CD4-positive, alpha-beta T cell treated with Interleukin-4 for 1 hour (primary cell): ENCODE measurements around the gene KDM2A.

Experiments
- DNase-seq, 2 donors: peaks; one replicate each; pipeline ENCODE4 v3.0.0-alpha.2; 2020 to 2022

The KDM2A gene

GRCh38 chr11:67118801-67119584 is at the start of gene KDM2A:
Gene KDM2A, plus strand, starts transcription at chr11:67119263. Its CDS starts 2,054 bp downstream, at chr11:67121317.
- peak; percentile 99 to 100 for DNase-seq

GRCh38 chr11:67071420-67072284 is 47.4 kb upstream of the KDM2A start:
- peak; percentile 65 to 68 for DNase-seq

GRCh38 chr11:67072295-67072694 is 46.8 kb upstream of the KDM2A start:
- DNase-seq: no peak

- no peak for DNase-seq
Observed at GRCh38 chr11:67073908-67074307, 45.2 kb upstream of the KDM2A start.

GRCh38 chr11:67076202-67076601 is 42.9 kb upstream of the KDM2A start:
- no peak for DNase-seq

- DNase-seq: no peak
Observed at GRCh38 chr11:67079065-67079705, 39.9 kb upstream of the KDM2A start.

- DNase-seq: peak in 1 of 2 donors; percentile 2
Observed at GRCh38 chr11:67082071-67082791, 36.8 kb upstream of the KDM2A start.

- no peak for DNase-seq
Observed at GRCh38 chr11:67083786-67084366, 35.2 kb upstream of the KDM2A start.

- DNase-seq: no peak
Observed at GRCh38 chr11:67085617-67086016, 33.4 kb upstream of the KDM2A start.

GRCh38 chr11:67090717-67091116 is 28.3 kb upstream of the KDM2A start:
- DNase-seq: no peak

GRCh38 chr11:67095214-67095507 is 23.9 kb upstream of the KDM2A start:
- DNase-seq: no peak

GRCh38 chr11:67098799-67099429 is 20.1 kb upstream of the KDM2A start:
- no peak for DNase-seq

GRCh38 chr11:67099831-67100324 is 19.2 kb upstream of the KDM2A start:
- no peak for DNase-seq

GRCh38 chr11:67102664-67103063 is 16.4 kb upstream of the KDM2A start:
- no peak for DNase-seq

GRCh38 chr11:67105964-67106363 is 13.1 kb upstream of the KDM2A start:
- no peak for DNase-seq

- DNase-seq: no peak
Observed at GRCh38 chr11:67111261-67111660, 7.8 kb upstream of the KDM2A start.

- DNase-seq: peak; percentile 33 to 36
Observed at GRCh38 chr11:67113231-67113721, 5.8 kb upstream of the KDM2A start.

GRCh38 chr11:67114275-67114896 is 4.7 kb upstream of the KDM2A start:
- DNase-seq: no peak

- no peak for DNase-seq
Observed at GRCh38 chr11:67116758-67117105, 2.3 kb upstream of the KDM2A start.

GRCh38 chr11:67117176-67117575 is 1.9 kb upstream of the KDM2A start:
- DNase-seq: no peak

- peak; percentile 35 to 56 for DNase-seq
Observed at GRCh38 chr11:67117672-67118180, 1.3 kb upstream of the KDM2A start.
